Osteocyte (in vitro differentiated cells): ENCODE measurements around the gene MDGA2. TPM values are rescaled to one million over a fixed set of nuclear protein-coding genes. Genes with fewer than 3 reads are reported as not detected.

Source experiments
- DNase-seq: peaks from one replicate; pipeline ENCODE4 v3.0.0; 2021; ENCODE audit warnings: mixed read lengths; ENCODE audit not compliant: unreplicated experiment; ENCODE audit errors: extremely low spot score
- H3K27ac Mint-ChIP-seq: one replicate; pipeline ENCODE4 v1.8.0; 2021; ENCODE audit warnings: mild to moderate bottlenecking, mixed read lengths; ENCODE audit not compliant: unreplicated experiment
- H3K27me3 Mint-ChIP-seq: one replicate; pipeline ENCODE4 v1.8.0; 2021; ENCODE audit warnings: mixed read lengths; ENCODE audit not compliant: unreplicated experiment
- H3K36me3 Mint-ChIP-seq: one replicate; pipeline ENCODE4 v1.8.0; 2021; ENCODE audit warnings: mixed read lengths; ENCODE audit not compliant: unreplicated experiment
- H3K4me1 Mint-ChIP-seq: one replicate; pipeline ENCODE4 v1.8.0; 2021; ENCODE audit warnings: mixed read lengths; ENCODE audit not compliant: unreplicated experiment
- H3K4me3 Mint-ChIP-seq: one replicate; pipeline ENCODE4 v1.8.0; 2021; ENCODE audit warnings: mild to moderate bottlenecking, moderate library complexity, mixed read lengths; ENCODE audit not compliant: unreplicated experiment
- H3K9me3 Mint-ChIP-seq: one replicate; pipeline ENCODE4 v1.8.0; 2021; ENCODE audit warnings: mixed read lengths; ENCODE audit not compliant: unreplicated experiment
- total RNA-seq: library from RNA; stranded (reverse); gene quantifications from 2 replicates; pipeline ENCODE4 v1.2.1, GENCODE V29; 2021
- TF ChIP-seq, protein P1 (sequence below): fragments of 200-600 bp; sonication (generic); IDR thresholded peaks from 2 replicates; pipeline ENCODE4 v1.5.0; 2021; ENCODE audit warnings: antibody characterized with exemption, mild to moderate bottlenecking, moderate library complexity

Gene MDGA2
- total RNA-seq, 1 donor from 2014 or later, result 0.19 TPM

- DNase-seq, result no peak
- no peaks in the 10 kb centered on the region for H3K4me1 Mint-ChIP-seq
- H3K27me3 Mint-ChIP-seq, result peaks cover 23% of the 10 kb centered on the region
- H3K4me3 Mint-ChIP-seq, result no peak overlapping the region
- TF ChIP-seq, protein P1, sequence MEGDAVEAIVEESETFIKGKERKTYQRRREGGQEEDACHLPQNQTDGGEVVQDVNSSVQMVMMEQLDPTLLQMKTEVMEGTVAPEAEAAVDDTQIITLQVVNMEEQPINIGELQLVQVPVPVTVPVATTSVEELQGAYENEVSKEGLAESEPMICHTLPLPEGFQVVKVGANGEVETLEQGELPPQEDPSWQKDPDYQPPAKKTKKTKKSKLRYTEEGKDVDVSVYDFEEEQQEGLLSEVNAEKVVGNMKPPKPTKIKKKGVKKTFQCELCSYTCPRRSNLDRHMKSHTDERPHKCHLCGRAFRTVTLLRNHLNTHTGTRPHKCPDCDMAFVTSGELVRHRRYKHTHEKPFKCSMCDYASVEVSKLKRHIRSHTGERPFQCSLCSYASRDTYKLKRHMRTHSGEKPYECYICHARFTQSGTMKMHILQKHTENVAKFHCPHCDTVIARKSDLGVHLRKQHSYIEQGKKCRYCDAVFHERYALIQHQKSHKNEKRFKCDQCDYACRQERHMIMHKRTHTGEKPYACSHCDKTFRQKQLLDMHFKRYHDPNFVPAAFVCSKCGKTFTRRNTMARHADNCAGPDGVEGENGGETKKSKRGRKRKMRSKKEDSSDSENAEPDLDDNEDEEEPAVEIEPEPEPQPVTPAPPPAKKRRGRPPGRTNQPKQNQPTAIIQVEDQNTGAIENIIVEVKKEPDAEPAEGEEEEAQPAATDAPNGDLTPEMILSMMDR, result no peak
- no peaks in the 10 kb centered on the region for H3K36me3 Mint-ChIP-seq
- no peak overlapping the region for H3K27ac Mint-ChIP-seq
- no peaks in the 10 kb centered on the region for H3K9me3 Mint-ChIP-seq
These were observed 192.0 kb downstream of the MDGA2 start for GRCh38 chr14:47483449-47483848.

DNA sequence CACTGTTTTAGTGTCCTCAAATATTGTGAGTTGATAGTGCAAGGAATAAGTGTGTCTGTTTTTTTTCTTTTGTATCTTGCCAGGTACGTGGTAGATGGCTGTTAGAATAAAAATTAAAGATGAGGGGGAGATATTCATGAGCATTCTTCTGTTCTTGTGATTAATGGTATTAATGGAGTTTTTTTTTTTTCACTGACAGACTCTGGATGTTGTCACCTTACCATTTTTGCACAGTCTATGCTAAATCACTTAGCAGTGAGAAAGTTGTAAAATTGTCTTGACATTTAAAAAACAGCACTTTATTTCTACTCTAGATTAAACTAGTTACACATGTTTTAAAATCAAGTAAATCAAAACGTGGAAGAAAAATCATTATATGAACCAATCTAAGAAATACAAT is 204.3 kb downstream of the MDGA2 start:
- H3K4me1 Mint-ChIP-seq, result no peaks in the 10 kb centered on the region
- TF ChIP-seq, protein P1, result no peak
- no peak overlapping the region for H3K27ac Mint-ChIP-seq
- H3K9me3 Mint-ChIP-seq, result peaks cover 6% of the 10 kb centered on the region
- H3K27me3 Mint-ChIP-seq, result peaks cover 3% of the 10 kb centered on the region
- no peaks in the 10 kb centered on the region for H3K36me3 Mint-ChIP-seq
- no peak overlapping the region for H3K4me3 Mint-ChIP-seq
- no peak for DNase-seq

DNA sequence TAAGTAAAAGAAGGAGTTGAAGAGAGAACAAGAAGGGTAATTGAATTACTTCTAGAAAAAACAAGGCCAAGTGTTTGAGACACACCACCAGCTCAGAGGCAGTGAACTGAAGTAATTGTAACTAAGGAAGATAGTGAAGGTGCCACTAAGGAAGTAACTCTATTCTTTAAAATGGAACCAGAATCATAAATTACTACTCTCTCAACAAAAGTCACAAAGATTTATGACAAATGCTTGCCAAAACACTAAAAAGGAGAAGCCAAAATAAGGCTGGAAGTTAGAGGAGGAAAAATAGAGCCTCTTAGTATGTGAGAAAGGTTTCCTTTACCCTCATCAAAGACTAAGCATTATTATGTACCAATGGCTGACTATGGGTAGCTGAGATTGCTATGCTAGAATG is 208.5 kb downstream of the MDGA2 start:
- TF ChIP-seq, protein P1, result no peak
- Mint-ChIP-seq H3K9me3 (no peaks in the 10 kb centered on the region), H3K4me3 (no peak overlapping the region), H3K36me3 (no peaks in the 10 kb centered on the region), H3K27me3 (peaks cover 18% of the 10 kb centered on the region), H3K4me1 (no peaks in the 10 kb centered on the region), H3K27ac (no peak overlapping the region)
- no peak for DNase-seq

GRCh38 chr14:47454025-47454424 is 221.4 kb downstream of the MDGA2 start:
- Mint-ChIP-seq H3K4me1 (no peaks in the 10 kb centered on the region), H3K4me3 (no peak overlapping the region), H3K27me3 (no peaks in the 10 kb centered on the region), H3K27ac (no peak overlapping the region), H3K9me3 (no peaks in the 10 kb centered on the region), H3K36me3 (no peaks in the 10 kb centered on the region)
- TF ChIP-seq, protein P1, result no peak
- DNase-seq, result no peak

- H3K27me3 Mint-ChIP-seq, result peaks cover 2% of the 10 kb centered on the region
- TF ChIP-seq, protein P1, result no peak
- H3K9me3 Mint-ChIP-seq, result no peaks in the 10 kb centered on the region
- no peak overlapping the region for H3K4me3 Mint-ChIP-seq
- DNase-seq, result no peak
- H3K27ac Mint-ChIP-seq, result no peak overlapping the region
- H3K36me3 Mint-ChIP-seq, result no peaks in the 10 kb centered on the region
- H3K4me1 Mint-ChIP-seq, result peaks cover 9% of the 10 kb centered on the region
These were observed 228.3 kb downstream of the MDGA2 start for GRCh38 chr14:47447076-47447475.
